Upper lobe of right lung (tissue), 1 donor: ENCODE measurements around the gene ZNF750. TPM values are rescaled to one million over a fixed set of nuclear protein-coding genes. Genes with fewer than 3 reads are reported as not detected.

Source experiments
- ATAC-seq: fragments of 200-7000 bp; cut with Tn5 transposase; one replicate; pipeline ENCODE4 v1.9.1; 2020; ENCODE audit warnings: mild to moderate bottlenecking, moderate library complexity
- DNase-seq: peaks from one replicate; pipeline ENCODE4 v3.0.0-alpha.2; 2020
- H3K27ac ChIP-seq: fragments of 200-600 bp; one replicate; pipeline ENCODE4 v1.8.0; 2022
- H3K27me3 ChIP-seq: fragments of 200-600 bp; one replicate; pipeline ENCODE4 v1.8.0; 2022; ENCODE audit warnings: mild to moderate bottlenecking
- H3K36me3 ChIP-seq: fragments of 200-600 bp; one replicate; pipeline ENCODE4 v1.8.0; 2022
- H3K4me1 ChIP-seq: fragments of 200-600 bp; one replicate; pipeline ENCODE4 v1.8.0; 2022
- H3K4me3 ChIP-seq: fragments of 200-600 bp; one replicate; pipeline ENCODE4 v1.8.0; 2022; ENCODE audit warnings: mild to moderate bottlenecking
- H3K9me3 ChIP-seq: fragments of 200-600 bp; one replicate; pipeline ENCODE4 v1.8.0; 2022
- CTCF ChIP-seq: fragments of 200-600 bp; IDR thresholded peaks from one replicate; pipeline ENCODE4 v1.8.0; 2022; ENCODE audit warnings: antibody characterized with exemption
- intact Hi-C: fragments of 100-400 bp; cut with DNase I; formaldehyde crosslinking; loops from one replicate; pipeline ENCODE4 v1.11.0; 2022
- total RNA-seq: library from RNA; stranded (reverse); fragmentation: NEBNext Ultra II Directional; extraction: Animal tissue kit (Norgen Biotek cat#: 25700); gene quantifications from one replicate; pipeline ENCODE4 v1.2.1, GENCODE V29; 2021
- donor health status: DM: no; HTN: yes; CAD: no; lungs with severe emphysema.

ZNF750 gene
- total RNA-seq, 1 donor from 2014 or later = 5.6 TPM

- Histone ChIP-seq H3K27me3 (no peaks in the 10 kb centered on the region), H3K27ac (peak overlapping the region; percentile 78), H3K4me1 (peaks cover 14% of the 10 kb centered on the region), H3K9me3 (no peaks in the 10 kb centered on the region), H3K4me3 (no peak overlapping the region), H3K36me3 (no peaks in the 10 kb centered on the region)
- ATAC-seq (peak; percentile 89), DNase-seq (peak; percentile 85)
- no peak for TF ChIP-seq CTCF
- intact Hi-C loops = no loop called here
These were observed 19.9 kb upstream of the ZNF750 start for GRCh38 chr17:82859431-82860403.

- H3K9me3 ChIP-seq = no peaks in the 10 kb centered on the region
- intact Hi-C loops = no loop called here
- ATAC-seq (peak; percentile 52), DNase-seq (no peak)
- TF ChIP-seq CTCF = no peak
- H3K27ac ChIP-seq = peak overlapping the region; percentile 78
- no peak overlapping the region for H3K4me3 ChIP-seq
- H3K36me3 ChIP-seq = no peaks in the 10 kb centered on the region
- peaks cover 14% of the 10 kb centered on the region for H3K4me1 ChIP-seq
- no peaks in the 10 kb centered on the region for H3K27me3 ChIP-seq
These were observed 18.7 kb upstream of the ZNF750 start for GRCh38 chr17:82858376-82859126.

GRCh38 chr17:82856361-82856760 is 16.5 kb upstream of the ZNF750 start:
- no peak overlapping the region for H3K27ac ChIP-seq
- no peak for TF ChIP-seq CTCF
- no peaks in the 10 kb centered on the region for H3K9me3 ChIP-seq
- no peak overlapping the region for H3K4me3 ChIP-seq
- no peaks in the 10 kb centered on the region for H3K27me3 ChIP-seq
- DNase-seq (no peak), ATAC-seq (no peak)
- H3K36me3 ChIP-seq = no peaks in the 10 kb centered on the region
- H3K4me1 ChIP-seq = peaks cover 14% of the 10 kb centered on the region
- intact Hi-C loops = no loop called here

GRCh38 chr17:82854226-82854625 is 14.4 kb upstream of the ZNF750 start:
- ATAC-seq (no peak), DNase-seq (no peak)
- H3K27me3 ChIP-seq = no peaks in the 10 kb centered on the region
- no peak for TF ChIP-seq CTCF
- peaks cover under 1% of the 10 kb centered on the region for H3K4me1 ChIP-seq
- H3K36me3 ChIP-seq = no peaks in the 10 kb centered on the region
- H3K4me3 ChIP-seq = no peak overlapping the region
- H3K9me3 ChIP-seq = no peaks in the 10 kb centered on the region
- no peak overlapping the region for H3K27ac ChIP-seq
- intact Hi-C loops = no loop called here

GRCh38 chr17:82851381-82851780 is 11.6 kb upstream of the ZNF750 start:
- DNase-seq = no peak
- ATAC-seq = no peak

More at GRCh38 chr17:82851381-82851780, 11.6 kb upstream of the ZNF750 start:
- TF ChIP-seq CTCF = no peak
- H3K27me3 ChIP-seq = no peaks in the 10 kb centered on the region
- H3K36me3 ChIP-seq = no peaks in the 10 kb centered on the region
- H3K27ac ChIP-seq = no peak overlapping the region
- H3K4me3 ChIP-seq = no peak overlapping the region
- no peaks in the 10 kb centered on the region for H3K4me1 ChIP-seq
- intact Hi-C loops = no loop called here
- no peaks in the 10 kb centered on the region for H3K9me3 ChIP-seq
